Uterus (tissue), 2 donors: ENCODE measurements around the gene GCK.

Source experiments
- POLR2A ChIP-seq, 2 donors: fragments of 450-650 bp; IDR thresholded peaks; one replicate each; pipeline ENCODE4 v1.6.1; 2016; ENCODE audit warnings: antibody characterized with exemption in 2 of 2, mild to moderate bottlenecking in 1 of 2, moderate library complexity in 1 of 2
- TF ChIP-seq, protein P1 (sequence below), 4 experiments: fragments of 200-600 bp in 2 of 4; fragments of 450-650 bp in 2 of 4; sonication (generic) in 2 of 4; IDR thresholded peaks; one replicate each; pipeline ENCODE4 v1.5.1; 2016 to 2019; ENCODE audit warnings: antibody characterized with exemption in 4 of 4, mild to moderate bottlenecking in 2 of 4, moderate library complexity in 1 of 4

GRCh38 chr7:44145969-44146911 is 43.0 kb downstream of the GCK start:
- TF ChIP-seq, protein P1, sequence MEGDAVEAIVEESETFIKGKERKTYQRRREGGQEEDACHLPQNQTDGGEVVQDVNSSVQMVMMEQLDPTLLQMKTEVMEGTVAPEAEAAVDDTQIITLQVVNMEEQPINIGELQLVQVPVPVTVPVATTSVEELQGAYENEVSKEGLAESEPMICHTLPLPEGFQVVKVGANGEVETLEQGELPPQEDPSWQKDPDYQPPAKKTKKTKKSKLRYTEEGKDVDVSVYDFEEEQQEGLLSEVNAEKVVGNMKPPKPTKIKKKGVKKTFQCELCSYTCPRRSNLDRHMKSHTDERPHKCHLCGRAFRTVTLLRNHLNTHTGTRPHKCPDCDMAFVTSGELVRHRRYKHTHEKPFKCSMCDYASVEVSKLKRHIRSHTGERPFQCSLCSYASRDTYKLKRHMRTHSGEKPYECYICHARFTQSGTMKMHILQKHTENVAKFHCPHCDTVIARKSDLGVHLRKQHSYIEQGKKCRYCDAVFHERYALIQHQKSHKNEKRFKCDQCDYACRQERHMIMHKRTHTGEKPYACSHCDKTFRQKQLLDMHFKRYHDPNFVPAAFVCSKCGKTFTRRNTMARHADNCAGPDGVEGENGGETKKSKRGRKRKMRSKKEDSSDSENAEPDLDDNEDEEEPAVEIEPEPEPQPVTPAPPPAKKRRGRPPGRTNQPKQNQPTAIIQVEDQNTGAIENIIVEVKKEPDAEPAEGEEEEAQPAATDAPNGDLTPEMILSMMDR (IDR thresholded peaks at IDR 0.05), result no peak
- no peak for TF ChIP-seq POLR2A (IDR thresholded peaks at IDR 0.05)
